Mucosa of descending colon (tissue), 3 donors: ENCODE results near the gene SAMD4A. TPM values are rescaled to one million over a fixed set of nuclear protein-coding genes. Genes with fewer than 3 reads are reported as not detected.

Experiments
- ATAC-seq: fragments of 200-7000 bp; cut with Tn5 transposase; one replicate; pipeline ENCODE4 v1.9.1; 2020; ENCODE audit warnings: mild to moderate bottlenecking, moderate library complexity
- DNase-seq, 3 donors: peaks; one replicate each; pipeline ENCODE4 v3.0.0-alpha.2; 2020
- H3K36me3 ChIP-seq: fragments of 200-600 bp; one replicate; pipeline ENCODE4 v1.8.0; 2021; ENCODE audit warnings: low read depth, mild to moderate bottlenecking
- H3K4me1 ChIP-seq: fragments of 200-600 bp; one replicate; pipeline ENCODE4 v1.8.0; 2021; ENCODE audit warnings: low read depth, mild to moderate bottlenecking
- H3K4me3 ChIP-seq: fragments of 200-600 bp; one replicate; pipeline ENCODE4 v1.8.0; 2021; ENCODE audit warnings: mild to moderate bottlenecking
- H3K9me3 ChIP-seq: fragments of 200-600 bp; one replicate; pipeline ENCODE4 v1.8.0; 2021; ENCODE audit warnings: mild to moderate bottlenecking
- intact Hi-C, 2 donors: fragments of 100-400 bp; cut with DNase I in 1 of 2; cut with micrococcal nuclease in 1 of 2; formaldehyde crosslinking; loops; one replicate each; pipeline versions ENCODE4 v1.11.0 to v1.11.1; 2022; cut with DNase I, micrococcal nuclease
- total RNA-seq, 3 donors: library from RNA; stranded (reverse); fragmentation: NEBNext Ultra II Directional in 2 of 3; extraction: Animal tissue kit (Norgen Biotek cat#: 25700) in 2 of 3; gene quantifications; one replicate each; pipeline versions ENCODE4 v1.2.1 to v1.2.4, GENCODE V29; 2021 to 2023
- TF ChIP-seq, protein P1 (sequence below): fragments of 200-600 bp; IDR thresholded peaks from one replicate; pipeline ENCODE4 v1.8.0; 2022; ENCODE audit warnings: antibody characterized with exemption, mild to moderate bottlenecking
- donor health status: DM: no; HTN: no; CAD: no; lungs with moderate emphysema.
- donor health status: DM: no; HTN: no; CAD: no.
- donor health status: DM: no; HTN: yes; CAD: no.

The SAMD4A gene
- total RNA-seq, 3 donors from 2014 or later, result 14.7 to 82.1 (median 16.5) TPM

DNA sequence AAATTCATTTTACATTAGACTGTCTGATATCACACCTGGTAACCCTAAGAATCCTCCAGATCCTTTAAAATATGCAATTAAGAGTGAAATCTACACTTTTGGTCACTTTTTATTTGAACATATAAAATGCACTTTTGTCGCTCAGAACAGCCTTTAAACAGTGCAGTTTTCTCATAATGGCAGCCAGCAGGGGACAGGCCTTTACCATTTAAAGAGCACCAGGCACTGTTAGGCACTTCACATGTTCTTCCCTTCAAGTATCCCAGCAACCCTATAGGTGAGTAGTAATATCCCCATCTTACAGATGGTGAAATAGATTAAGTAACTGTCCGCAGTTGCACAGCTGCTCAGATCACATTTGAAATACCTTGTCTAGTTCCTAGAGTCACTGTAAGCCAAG lies 11.3 kb upstream of the SAMD4A start:
- no peaks in the 10 kb centered on the region for H3K36me3 ChIP-seq
- intact Hi-C loops, result no loop called here
- no peaks in the 10 kb centered on the region for H3K9me3 ChIP-seq
- TF ChIP-seq, protein P1, sequence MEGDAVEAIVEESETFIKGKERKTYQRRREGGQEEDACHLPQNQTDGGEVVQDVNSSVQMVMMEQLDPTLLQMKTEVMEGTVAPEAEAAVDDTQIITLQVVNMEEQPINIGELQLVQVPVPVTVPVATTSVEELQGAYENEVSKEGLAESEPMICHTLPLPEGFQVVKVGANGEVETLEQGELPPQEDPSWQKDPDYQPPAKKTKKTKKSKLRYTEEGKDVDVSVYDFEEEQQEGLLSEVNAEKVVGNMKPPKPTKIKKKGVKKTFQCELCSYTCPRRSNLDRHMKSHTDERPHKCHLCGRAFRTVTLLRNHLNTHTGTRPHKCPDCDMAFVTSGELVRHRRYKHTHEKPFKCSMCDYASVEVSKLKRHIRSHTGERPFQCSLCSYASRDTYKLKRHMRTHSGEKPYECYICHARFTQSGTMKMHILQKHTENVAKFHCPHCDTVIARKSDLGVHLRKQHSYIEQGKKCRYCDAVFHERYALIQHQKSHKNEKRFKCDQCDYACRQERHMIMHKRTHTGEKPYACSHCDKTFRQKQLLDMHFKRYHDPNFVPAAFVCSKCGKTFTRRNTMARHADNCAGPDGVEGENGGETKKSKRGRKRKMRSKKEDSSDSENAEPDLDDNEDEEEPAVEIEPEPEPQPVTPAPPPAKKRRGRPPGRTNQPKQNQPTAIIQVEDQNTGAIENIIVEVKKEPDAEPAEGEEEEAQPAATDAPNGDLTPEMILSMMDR, result no peak
- no peaks in the 10 kb centered on the region for H3K4me1 ChIP-seq
- H3K4me3 ChIP-seq, result no peak overlapping the region
- DNase-seq (no peak), ATAC-seq (no peak)

DNA sequence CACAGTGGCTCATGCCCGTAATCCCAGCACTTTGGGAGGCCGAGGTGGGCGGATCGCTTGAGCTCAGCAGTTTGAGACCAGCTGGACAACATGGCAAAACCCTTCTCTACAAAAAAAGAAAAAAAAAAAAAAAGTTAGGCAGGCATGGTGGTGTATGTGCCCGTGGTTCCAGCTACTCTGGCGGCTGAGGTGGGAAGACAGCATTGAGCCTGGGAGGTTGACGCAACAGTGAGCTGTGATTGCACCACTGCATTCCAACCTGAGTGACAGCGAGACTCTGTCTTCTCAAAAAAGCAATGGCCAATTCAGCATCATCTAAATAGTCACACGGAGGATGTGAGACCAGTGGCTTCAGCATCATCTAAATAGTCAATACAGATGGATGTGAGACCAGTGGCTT lies 10.4 kb upstream of the SAMD4A start:
- H3K4me3 ChIP-seq, result no peak overlapping the region
- TF ChIP-seq, protein P1, result no peak
- intact Hi-C loops, result no loop called here
- no peaks in the 10 kb centered on the region for H3K9me3 ChIP-seq
- DNase-seq, result no peak
- no peaks in the 10 kb centered on the region for H3K36me3 ChIP-seq
- no peak for ATAC-seq
- no peaks in the 10 kb centered on the region for H3K4me1 ChIP-seq

- Histone ChIP-seq H3K4me1 (peaks cover 10% of the 10 kb centered on the region), H3K4me3 (no peak overlapping the region), H3K9me3 (no peaks in the 10 kb centered on the region), H3K36me3 (no peaks in the 10 kb centered on the region)
- TF ChIP-seq, protein P1, result no peak
- DNase-seq (no peak), ATAC-seq (no peak)
- intact Hi-C loops, result loop anchor here in 1 of 2 donors (10.0 kb wide), 1 partner anchor 132 kb away; no protein-coding TSS in a partner anchor
Observed at GRCh38 chr14:54562334-54562733, 4.6 kb upstream of the SAMD4A start.

DNA sequence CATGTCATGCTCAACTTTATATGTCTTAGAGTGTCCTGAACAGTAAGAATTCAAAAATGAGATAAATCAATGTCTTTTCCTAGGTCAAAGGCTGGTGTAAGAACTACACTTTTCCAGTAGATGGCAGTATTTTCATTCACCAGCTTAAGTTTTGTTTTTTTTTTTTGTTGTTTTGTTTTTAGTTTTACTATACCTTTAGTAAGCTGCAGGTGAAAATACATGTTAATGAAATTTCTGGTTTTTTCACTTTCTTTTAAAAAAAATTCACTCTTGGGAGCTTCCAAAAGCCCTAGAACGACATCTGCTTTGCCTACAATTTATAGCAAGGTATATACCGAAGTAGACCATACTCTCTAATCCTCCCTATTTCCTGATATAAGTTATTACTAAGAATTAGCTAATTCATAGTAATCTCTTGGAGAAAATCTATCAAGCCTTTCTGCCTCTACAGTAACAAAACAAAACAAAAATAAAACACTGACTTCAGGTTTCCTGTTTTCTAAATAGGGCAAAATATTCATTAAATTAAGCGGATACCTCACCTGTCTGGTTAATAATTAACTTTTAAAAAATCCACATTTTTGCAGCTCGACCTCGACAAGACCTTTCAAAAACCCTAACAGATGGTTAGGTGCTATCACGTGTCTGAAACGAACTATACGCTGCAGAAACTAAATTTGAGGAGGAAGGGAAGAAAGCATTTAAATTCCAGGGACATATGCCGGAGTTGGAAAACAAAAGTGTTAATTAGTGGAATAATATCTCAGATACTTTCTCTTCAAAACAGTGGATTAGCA lies 2.7 kb upstream of the SAMD4A start:
- TF ChIP-seq, protein P1, result peak; percentile 63
- peak overlapping the region; percentile 47 for H3K4me3 ChIP-seq
- H3K36me3 ChIP-seq, result no peaks in the 10 kb centered on the region
- H3K9me3 ChIP-seq, result no peaks in the 10 kb centered on the region
- intact Hi-C loops, result loop anchor here in 1 of 2 donors (1.0 to 10.0 kb wide), 2 partner anchors 131 to 210 kb away; no protein-coding TSS in a partner anchor
- H3K4me1 ChIP-seq, result peaks cover 14% of the 10 kb centered on the region
- DNase-seq (no peak), ATAC-seq (no peak)

- intact Hi-C loops, result loop anchor here (1.0 to 10.0 kb wide), 3 partner anchors 127 to 209 kb away; no protein-coding TSS in a partner anchor
- peak; percentile 84 for ATAC-seq
- Histone ChIP-seq H3K4me3 (peak overlapping the region; percentile 47), H3K36me3 (no peaks in the 10 kb centered on the region), H3K9me3 (no peaks in the 10 kb centered on the region), H3K4me1 (peaks cover 14% of the 10 kb centered on the region)
- TF ChIP-seq, protein P1, result no peak
- DNase-seq, result peak; percentile 90 to 93 (median 92)
Observed at GRCh38 chr14:54564868-54565784, 1.8 kb upstream of the SAMD4A start.
